Measurements from ENCODE around the gene ESF1. TPM values are rescaled to one million over a fixed set of nuclear protein-coding genes. Genes with fewer than 3 reads are reported as not detected.

The ESF1 gene
- total and polyA plus RNA-seq, 5 experiments from 2014 or later, result 4.3 to 15.9 (median 6.9) TPM

- H3K4me3 Mint-ChIP-seq, result no peak overlapping the region
- H3K27ac Mint-ChIP-seq, result no peak overlapping the region
- H3K27me3 Mint-ChIP-seq, result no peaks in the 10 kb centered on the region
- DNase-seq (no peak), ATAC-seq (no peak)
- H3K4me1 Mint-ChIP-seq, result no peaks in the 10 kb centered on the region
- POLR2A ChIA-PET, result no interaction called here
- H3K36me3 Mint-ChIP-seq, result peaks cover 29 to 77% (median 67%) of the 10 kb centered on the region in 3 donors
- H3K9me3 Mint-ChIP-seq, result peaks cover 0 to 24% (median 5%) of the 10 kb centered on the region in 9 donors
Observed at GRCh38 chr20:13715171-13715570, 69.5 kb downstream of the ESF1 start.

GRCh38 chr20:13708234-13708633, 76.5 kb downstream of the ESF1 start:
- H3K27me3 Mint-ChIP-seq, result peaks cover 0 to 1% (median 0%) of the 10 kb centered on the region in 5 donors
- peaks cover 0 to 26% (median 7%) of the 10 kb centered on the region in 9 donors for H3K9me3 Mint-ChIP-seq
- DNase-seq (no peak), ATAC-seq (no peak)
- H3K27ac Mint-ChIP-seq, result no peak overlapping the region
- no peaks in the 10 kb centered on the region for H3K4me1 Mint-ChIP-seq
- no peak overlapping the region for H3K4me3 Mint-ChIP-seq
- H3K36me3 Mint-ChIP-seq, result peaks cover 14 to 28% (median 18%) of the 10 kb centered on the region in 3 donors
- POLR2A ChIA-PET, result no interaction called here

- peaks cover 0 to 2% (median 0%) of the 10 kb centered on the region in 3 donors for H3K36me3 Mint-ChIP-seq
- POLR2A ChIA-PET, result no interaction called here
- no peak overlapping the region for H3K4me3 Mint-ChIP-seq
- DNase-seq (no peak), ATAC-seq (no peak)
- H3K4me1 Mint-ChIP-seq, result no peaks in the 10 kb centered on the region
- peaks cover 0 to 2% (median 0%) of the 10 kb centered on the region in 9 donors for H3K9me3 Mint-ChIP-seq
- peaks cover 0 to 9% (median 6%) of the 10 kb centered on the region in 5 donors for H3K27me3 Mint-ChIP-seq
- no peak overlapping the region for H3K27ac Mint-ChIP-seq
Observed at GRCh38 chr20:13703265-13703664, 81.5 kb downstream of the ESF1 start.

GRCh38 chr20:13701486-13701885, 83.2 kb downstream of the ESF1 start:
- no peaks in the 10 kb centered on the region for H3K4me1 Mint-ChIP-seq
- H3K9me3 Mint-ChIP-seq, result peaks cover 0 to 2% (median 0%) of the 10 kb centered on the region in 9 donors
- DNase-seq (no peak), ATAC-seq (no peak)
- no peak overlapping the region for H3K27ac Mint-ChIP-seq
- H3K4me3 Mint-ChIP-seq, result no peak overlapping the region
- POLR2A ChIA-PET, result no interaction called here
- H3K27me3 Mint-ChIP-seq, result peaks cover 0 to 9% (median 7%) of the 10 kb centered on the region in 5 donors
- no peaks in the 10 kb centered on the region for H3K36me3 Mint-ChIP-seq

- peaks cover 0 to 9% (median 6%) of the 10 kb centered on the region in 5 donors for H3K27me3 Mint-ChIP-seq
Observed at GRCh38 chr20:13700761-13701160, 84.0 kb downstream of the ESF1 start.

GRCh38 chr20:13694420-13695150, 90.1 kb downstream of the ESF1 start:
- ATAC-seq, result no peak
- H3K27me3 Mint-ChIP-seq, result peaks cover 0 to 19% (median 8%) of the 10 kb centered on the region in 5 donors
- no peaks in the 10 kb centered on the region for H3K4me1 Mint-ChIP-seq
- H3K4me3 Mint-ChIP-seq, result no peak overlapping the region
- no peaks in the 10 kb centered on the region for H3K36me3 Mint-ChIP-seq
- H3K27ac Mint-ChIP-seq, result no peak overlapping the region
- peaks cover 0 to 3% (median 0%) of the 10 kb centered on the region in 9 donors for H3K9me3 Mint-ChIP-seq
- POLR2A ChIA-PET, result no interaction called here
- no peak for DNase-seq

More at GRCh38 chr20:13700761-13701160, 84.0 kb downstream of the ESF1 start:
- Mint-ChIP-seq H3K4me3 (no peak overlapping the region), H3K27ac (no peak overlapping the region), H3K36me3 (no peaks in the 10 kb centered on the region), H3K4me1 (no peaks in the 10 kb centered on the region), H3K9me3 (no peaks in the 10 kb centered on the region)
- POLR2A ChIA-PET, result no interaction called here
- DNase-seq, result no peak
- no peak for ATAC-seq

- peaks cover 0 to 19% (median 5%) of the 10 kb centered on the region in 5 donors for H3K27me3 Mint-ChIP-seq
- H3K36me3 Mint-ChIP-seq, result no peaks in the 10 kb centered on the region
Observed at GRCh38 chr20:13692802-13693736, 91.7 kb downstream of the ESF1 start.

GRCh38 chr20:13690943-13691342, 93.8 kb downstream of the ESF1 start:
- DNase-seq (no peak), ATAC-seq (no peak)
- H3K36me3 Mint-ChIP-seq, result no peaks in the 10 kb centered on the region
- no peak overlapping the region for H3K4me3 Mint-ChIP-seq
- H3K4me1 Mint-ChIP-seq, result no peaks in the 10 kb centered on the region
- POLR2A ChIA-PET, result no interaction called here
- peaks cover 2 to 21% (median 6%) of the 10 kb centered on the region in 5 donors for H3K27me3 Mint-ChIP-seq
- H3K27ac Mint-ChIP-seq, result no peak overlapping the region
- peaks cover 0 to 3% (median 0%) of the 10 kb centered on the region in 9 donors for H3K9me3 Mint-ChIP-seq

More at GRCh38 chr20:13692802-13693736, 91.7 kb downstream of the ESF1 start:
- POLR2A ChIA-PET, result no interaction called here
- DNase-seq (no peak), ATAC-seq (no peak)
- Mint-ChIP-seq H3K9me3 (peaks cover 0 to 3% (median 0%) of the 10 kb centered on the region in 9 donors), H3K27ac (no peak overlapping the region), H3K4me1 (no peaks in the 10 kb centered on the region), H3K4me3 (no peak overlapping the region)

GRCh38 chr20:13687815-13688214, 96.9 kb downstream of the ESF1 start:
- Mint-ChIP-seq H3K27me3 (peaks cover 5 to 37% (median 20%) of the 10 kb centered on the region in 5 donors), H3K4me1 (peaks cover 0 to 14% (median 6%) of the 10 kb centered on the region in 4 donors), H3K36me3 (no peaks in the 10 kb centered on the region), H3K27ac (no peak overlapping the region), H3K4me3 (no peak overlapping the region), H3K9me3 (no peaks in the 10 kb centered on the region)
- POLR2A ChIA-PET, result no interaction called here
- DNase-seq, result no peak
- no peak for ATAC-seq

GRCh38 chr20:13685623-13686022, 99.1 kb downstream of the ESF1 start:
- Mint-ChIP-seq H3K4me3 (no peak overlapping the region), H3K27ac (peak overlapping the region in 1 of 10 donors; percentile 65), H3K9me3 (peaks cover 0 to under 1% (median 0%) of the 10 kb centered on the region in 9 donors), H3K4me1 (peaks cover 0 to 14% (median 6%) of the 10 kb centered on the region in 4 donors), H3K27me3 (peaks cover 4 to 28% (median 24%) of the 10 kb centered on the region in 5 donors), H3K36me3 (no peaks in the 10 kb centered on the region)
- DNase-seq (no peak), ATAC-seq (no peak)
- POLR2A ChIA-PET, result no interaction called here

- Mint-ChIP-seq H3K27ac (no peak overlapping the region), H3K4me3 (no peak overlapping the region), H3K27me3 (peaks cover 4 to 28% (median 24%) of the 10 kb centered on the region in 5 donors), H3K9me3 (peaks cover 0 to 2% (median 0%) of the 10 kb centered on the region in 9 donors), H3K36me3 (no peaks in the 10 kb centered on the region), H3K4me1 (peaks cover 0 to 14% (median 6%) of the 10 kb centered on the region in 4 donors)
- ATAC-seq, result no peak
- POLR2A ChIA-PET, result no interaction called here
- DNase-seq, result no peak
Observed at GRCh38 chr20:13684566-13685222, 100.0 kb downstream of the ESF1 start.

- H3K9me3 Mint-ChIP-seq, result peaks cover 0 to 2% (median 0%) of the 10 kb centered on the region in 9 donors
- POLR2A ChIA-PET, result no interaction called here
- H3K4me1 Mint-ChIP-seq, result peaks cover 0 to 14% (median 6%) of the 10 kb centered on the region in 4 donors
- no peak for DNase-seq
- no peaks in the 10 kb centered on the region for H3K36me3 Mint-ChIP-seq
- no peak overlapping the region for H3K27ac Mint-ChIP-seq
- no peak overlapping the region for H3K4me3 Mint-ChIP-seq
- H3K27me3 Mint-ChIP-seq, result peaks cover 4 to 28% (median 24%) of the 10 kb centered on the region in 5 donors
- no peak for ATAC-seq
Observed at GRCh38 chr20:13683833-13684232, 100.9 kb downstream of the ESF1 start.

Data from naive thymus-derived CD8-positive, alpha-beta T cell (primary cell).